Astrocyte (in vitro differentiated cells and primary cell): ENCODE measurements around the gene FAM13A. TPM values are rescaled to one million over a fixed set of nuclear protein-coding genes. Genes with fewer than 3 reads are reported as not detected.
"Not testable (repeated sequence)": the region's sequence is repeated elsewhere in the genome, so short reads cannot be mapped to it uniquely, and the experiment has no call there.

Source experiments
- DNase-seq: peaks from one replicate; pipeline ENCODE4 v3.0.0-alpha.2; 2010; ENCODE audit warnings: low read depth
- FAIRE-seq: peaks from 2 replicates; lab custom pipeline; 2011; peaks lifted over from hg19 to GRCh38; lab: Jason Lieb, UNC
- H2AFZ ChIP-seq: 2 replicates; pipeline ENCODE4 v1.6.0; 2012; ENCODE audit warnings: low read depth, low read length, inconsistent platforms
- H3K27ac ChIP-seq: 2 replicates; pipeline ENCODE4 v1.5.1; 2011; ENCODE audit warnings: low read depth, low read length, inconsistent platforms
- H3K27me3 ChIP-seq: 2 replicates; pipeline ENCODE4 v1.6.0; 2011; ENCODE audit warnings: low read length, inconsistent platforms; ENCODE audit not compliant: insufficient read depth
- H3K36me3 ChIP-seq: 2 replicates; pipeline ENCODE4 v1.5.1; 2011; ENCODE audit warnings: low read length, inconsistent platforms; ENCODE audit not compliant: insufficient read depth
- H3K4me1 ChIP-seq: 2 replicates; pipeline ENCODE4 v1.5.1; 2011; ENCODE audit warnings: low read length, inconsistent platforms; ENCODE audit not compliant: insufficient read depth
- H3K4me2 ChIP-seq: 2 replicates; pipeline ENCODE4 v1.6.0; 2012; ENCODE audit warnings: low read length, inconsistent platforms
- H3K4me3 ChIP-seq: 2 replicates; pipeline ENCODE4 v1.5.1; 2011; ENCODE audit warnings: low read depth, mild to moderate bottlenecking, low read length, inconsistent platforms; ENCODE audit not compliant: insufficient read depth
- H3K79me2 ChIP-seq: 2 replicates; pipeline ENCODE4 v1.6.0; 2012; ENCODE audit warnings: mild to moderate bottlenecking, low read length, inconsistent platforms; ENCODE audit not compliant: insufficient read depth
- H3K9ac ChIP-seq: 2 replicates; pipeline ENCODE4 v1.6.0; 2012; ENCODE audit warnings: mild to moderate bottlenecking, low read length, inconsistent platforms
- H3K9me3 ChIP-seq: 2 replicates; pipeline ENCODE4 v1.5.1; 2012; ENCODE audit warnings: low read depth, mild to moderate bottlenecking, low read length, inconsistent platforms; ENCODE audit not compliant: insufficient read depth
- H4K20me1 ChIP-seq: 2 replicates; pipeline ENCODE4 v1.6.0; 2012; ENCODE audit warnings: low read length, inconsistent platforms; ENCODE audit not compliant: insufficient read depth
- H3K27ac Mint-ChIP-seq: one replicate; pipeline ENCODE4 v1.8.0; 2021; ENCODE audit warnings: mild to moderate bottlenecking, mixed read lengths; ENCODE audit not compliant: unreplicated experiment
- H3K27me3 Mint-ChIP-seq: one replicate; pipeline ENCODE4 v1.8.0; 2021; ENCODE audit warnings: low read depth, mixed read lengths; ENCODE audit not compliant: unreplicated experiment
- H3K36me3 Mint-ChIP-seq: one replicate; pipeline ENCODE4 v1.8.0; 2021; ENCODE audit warnings: low read depth, mixed read lengths; ENCODE audit not compliant: unreplicated experiment
- H3K4me1 Mint-ChIP-seq: one replicate; pipeline ENCODE4 v1.8.0; 2021; ENCODE audit warnings: low read depth, mixed read lengths; ENCODE audit not compliant: unreplicated experiment
- H3K4me3 Mint-ChIP-seq: one replicate; pipeline ENCODE4 v1.8.0; 2021; ENCODE audit warnings: mild to moderate bottlenecking, moderate library complexity, mixed read lengths; ENCODE audit not compliant: unreplicated experiment
- H3K9me3 Mint-ChIP-seq: one replicate; pipeline ENCODE4 v1.8.0; 2021; ENCODE audit warnings: mild to moderate bottlenecking, mixed read lengths; ENCODE audit not compliant: unreplicated experiment
- CTCF ChIP-seq: IDR thresholded peaks from 2 replicates; pipeline ENCODE4 v1.5.1; 2011; ENCODE audit warnings: low read depth, mild to moderate bottlenecking, inconsistent platforms, low read length, moderate library complexity; ENCODE audit not compliant: insufficient read depth
- EZH2 ChIP-seq: IDR thresholded peaks from 2 replicates; pipeline ENCODE4 v1.6.1; 2012; ENCODE audit warnings: mild to moderate bottlenecking, low read length, inconsistent platforms; ENCODE audit not compliant: insufficient read depth
- total RNA-seq: library from RNA; stranded (reverse); gene quantifications from 2 replicates; pipeline ENCODE4 v1.2.1, GENCODE V29; 2021

Gene FAM13A
- total RNA-seq, 1 donor from 2014 or later = 12.0 TPM

GRCh38 chr4:88927420-88927819 lies 129.6 kb downstream of the FAM13A start:
- H3K9me3 ChIP-seq = no peaks in the 10 kb centered on the region
- no peak for FAIRE-seq
- no peak overlapping the region for H3K27ac ChIP-seq
- H3K4me3 ChIP-seq = no peak overlapping the region
- Mint-ChIP-seq H3K4me1 (peaks cover 10% of the 10 kb centered on the region), H3K4me3 (no peak overlapping the region), H3K9me3 (peaks cover 5% of the 10 kb centered on the region), H3K27me3 (no peaks in the 10 kb centered on the region), H3K36me3 (peaks cover 3% of the 10 kb centered on the region), H3K27ac (no peak overlapping the region)
- H3K4me1 ChIP-seq = no peaks in the 10 kb centered on the region
- H3K27me3 ChIP-seq = no peaks in the 10 kb centered on the region
- TF ChIP-seq CTCF = no peak
- TF ChIP-seq EZH2 = no peak
- H3K36me3 ChIP-seq = no peaks in the 10 kb centered on the region
- no peaks in the 10 kb centered on the region for H3K79me2 ChIP-seq
- no peak overlapping the region for H3K4me2 ChIP-seq
- H2AFZ ChIP-seq = no peak overlapping the region
- no peaks in the 10 kb centered on the region for H4K20me1 ChIP-seq
- no peak for DNase-seq
- no peak overlapping the region for H3K9ac ChIP-seq

- Histone ChIP-seq H4K20me1 (no peaks in the 10 kb centered on the region), H3K79me2 (no peaks in the 10 kb centered on the region), H3K9me3 (no peaks in the 10 kb centered on the region), H2AFZ (no peak overlapping the region), H3K4me2 (no peak overlapping the region), H3K4me1 (no peaks in the 10 kb centered on the region), H3K36me3 (no peaks in the 10 kb centered on the region), H3K27ac (no peak overlapping the region), H3K9ac (no peak overlapping the region), H3K27me3 (no peaks in the 10 kb centered on the region), H3K4me3 (no peak overlapping the region)
- peaks cover 13% of the 10 kb centered on the region for H3K36me3 Mint-ChIP-seq
- TF ChIP-seq CTCF = no peak
- TF ChIP-seq EZH2 = no peak
- no peak overlapping the region for H3K27ac Mint-ChIP-seq
- peaks cover 12% of the 10 kb centered on the region for H3K9me3 Mint-ChIP-seq
- no peaks in the 10 kb centered on the region for H3K4me1 Mint-ChIP-seq
- FAIRE-seq (no peak), DNase-seq (no peak)
- H3K27me3 Mint-ChIP-seq = no peaks in the 10 kb centered on the region
- H3K4me3 Mint-ChIP-seq = no peak overlapping the region
Observed at GRCh38 chr4:88919056-88919455, 137.9 kb downstream of the FAM13A start.

- not testable (repeated sequence) for FAIRE-seq, H3K9ac ChIP-seq, H4K20me1 ChIP-seq, H3K36me3 Mint-ChIP-seq, H3K27me3 ChIP-seq, H3K4me1 ChIP-seq, H3K27ac ChIP-seq, H3K4me3 Mint-ChIP-seq, H3K4me2 ChIP-seq, DNase-seq, H3K27me3 Mint-ChIP-seq, H2AFZ ChIP-seq, H3K36me3 ChIP-seq, H3K27ac Mint-ChIP-seq, H3K4me1 Mint-ChIP-seq, H3K79me2 ChIP-seq, H3K9me3 ChIP-seq, H3K9me3 Mint-ChIP-seq, H3K4me3 ChIP-seq
Observed at GRCh38 chr4:88913181-88913580, 143.8 kb downstream of the FAM13A start.
